ENCODE measurements around the gene HOXA7.

HOXA7 gene

DNA sequence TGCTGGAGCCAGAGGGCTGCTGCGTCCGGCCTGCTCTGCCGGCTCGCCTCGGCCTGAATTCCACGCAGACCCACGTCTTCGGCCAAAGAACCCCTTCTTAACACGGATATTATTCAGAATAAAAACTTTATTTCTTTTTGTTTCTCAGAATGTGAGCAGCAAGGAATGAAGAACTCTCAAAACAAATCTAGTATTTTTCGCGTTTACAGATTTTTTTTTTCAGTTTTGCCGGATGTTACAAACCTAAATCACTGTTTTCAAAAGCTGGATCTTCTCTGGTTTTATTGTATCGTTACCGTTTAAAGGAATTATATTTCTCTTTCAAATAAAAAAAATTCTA, 49.6 kb downstream of the HOXA7 start:
- DNase-seq (ENCODE audit: low read depth): no peak

DNA sequence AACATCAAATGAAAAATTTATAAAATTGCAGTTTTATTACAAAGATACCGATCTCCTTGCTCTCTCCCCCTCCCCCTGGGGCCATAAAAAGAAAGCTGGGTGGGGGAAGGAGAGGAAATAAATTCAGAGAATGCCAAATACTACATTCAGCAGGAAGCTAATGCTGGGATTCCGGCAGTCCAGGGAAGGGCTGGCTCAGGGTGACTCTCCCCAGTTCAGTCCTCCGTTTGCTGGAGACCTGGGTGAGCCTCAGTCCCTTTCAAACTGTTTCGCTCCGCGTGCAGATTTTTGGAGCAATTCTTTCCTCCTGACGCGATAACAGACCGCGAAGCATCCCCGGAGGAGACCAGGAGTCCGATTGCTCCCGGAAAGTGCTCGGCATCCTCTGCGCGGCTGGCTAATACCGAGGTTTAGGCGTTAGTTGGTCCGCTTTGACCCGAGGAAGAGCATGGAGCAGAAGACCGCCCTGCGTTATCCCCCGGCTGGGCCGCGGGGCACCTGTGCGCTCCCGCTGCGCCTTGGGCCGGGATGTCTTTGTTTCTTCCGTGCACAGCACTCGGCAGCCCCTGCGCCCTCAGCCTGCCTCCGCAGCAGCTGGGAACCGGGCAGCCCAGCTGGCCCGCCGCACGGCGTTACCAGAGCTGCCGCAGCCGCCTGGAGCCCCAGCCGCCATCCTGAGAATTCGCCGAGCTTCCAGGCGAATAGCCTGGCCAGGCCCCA, 50.1 kb downstream of the HOXA7 start:
- DNase-seq (ENCODE audit: low read depth): no peak

DNA sequence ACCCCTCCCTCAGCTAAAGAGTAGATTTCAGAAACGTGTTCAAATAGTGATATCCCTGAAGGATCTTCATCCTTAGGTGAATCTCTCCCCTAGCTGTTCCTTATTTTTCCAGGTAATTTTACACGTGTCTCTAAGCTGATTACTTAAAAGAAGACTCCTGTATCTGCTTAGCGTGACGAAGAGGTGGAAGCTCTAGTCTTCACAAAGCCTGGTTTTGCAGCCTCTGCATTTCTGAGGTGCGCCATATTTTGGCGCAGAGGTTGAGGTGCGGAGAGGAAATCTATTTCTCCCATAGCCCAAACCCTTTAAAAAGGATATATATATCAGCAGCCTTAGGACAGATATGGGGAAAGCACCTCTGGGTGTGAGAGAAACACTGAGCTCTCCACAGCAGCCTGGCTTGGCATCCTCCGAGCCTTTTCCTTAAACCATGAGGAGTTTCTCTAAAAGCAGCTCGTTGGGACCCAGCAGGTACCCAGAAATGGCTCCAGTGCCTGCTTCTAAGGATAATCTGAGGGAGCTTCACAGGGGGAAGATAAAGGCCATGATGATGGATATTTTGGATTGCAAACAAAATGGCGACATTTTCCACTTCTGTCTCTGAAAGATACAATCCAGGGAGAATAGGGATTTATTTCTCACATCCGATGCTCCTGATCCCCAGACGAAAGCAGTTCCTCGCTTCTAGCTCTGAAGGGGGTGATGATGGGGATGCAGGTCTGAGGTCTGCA, 51.0 kb downstream of the HOXA7 start:
- no peak for DNase-seq (ENCODE audit: low read depth)

DNA sequence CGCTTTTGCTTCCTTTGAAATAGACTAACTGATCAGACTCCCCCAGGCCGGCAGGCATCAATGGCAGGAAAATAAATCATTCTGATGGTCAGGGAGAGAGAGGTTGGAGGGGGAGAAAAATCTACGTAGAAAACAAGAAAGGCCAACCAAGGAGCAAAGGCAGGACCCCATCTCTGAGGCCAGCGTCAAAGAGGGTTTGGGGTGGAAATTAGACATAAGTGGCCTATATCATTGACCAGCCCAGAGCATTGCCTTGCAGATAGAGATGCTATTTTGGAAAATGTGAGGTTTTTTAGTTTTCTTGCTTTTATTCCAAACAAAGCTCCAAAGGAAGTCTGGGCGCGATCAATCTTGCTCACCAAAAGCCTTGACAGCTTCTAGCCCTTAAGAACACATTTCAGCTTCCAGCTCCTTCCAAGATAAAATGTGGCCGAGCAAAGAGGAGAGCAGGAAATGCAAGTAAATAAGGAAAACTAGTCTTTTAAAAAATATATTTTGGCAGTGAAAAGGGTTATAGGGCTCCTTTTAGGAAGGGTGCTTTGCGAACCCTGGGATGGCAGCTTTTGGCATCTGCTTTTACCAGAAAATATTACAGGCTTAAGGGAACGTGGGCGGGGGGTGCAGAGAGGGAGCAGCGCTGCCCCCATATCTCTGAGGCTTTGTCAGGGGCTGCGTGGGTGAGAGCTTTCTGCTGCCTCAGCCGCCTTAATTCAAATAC, 52.0 kb downstream of the HOXA7 start:
- no peak for DNase-seq (ENCODE audit: low read depth)
